ENCODE results near the gene NID1. TPM values are rescaled to one million over a fixed set of nuclear protein-coding genes. Genes with fewer than 3 reads are reported as not detected.

NID1 gene
- total RNA-seq, 2 experiments from 2014 or later = not detected

DNA sequence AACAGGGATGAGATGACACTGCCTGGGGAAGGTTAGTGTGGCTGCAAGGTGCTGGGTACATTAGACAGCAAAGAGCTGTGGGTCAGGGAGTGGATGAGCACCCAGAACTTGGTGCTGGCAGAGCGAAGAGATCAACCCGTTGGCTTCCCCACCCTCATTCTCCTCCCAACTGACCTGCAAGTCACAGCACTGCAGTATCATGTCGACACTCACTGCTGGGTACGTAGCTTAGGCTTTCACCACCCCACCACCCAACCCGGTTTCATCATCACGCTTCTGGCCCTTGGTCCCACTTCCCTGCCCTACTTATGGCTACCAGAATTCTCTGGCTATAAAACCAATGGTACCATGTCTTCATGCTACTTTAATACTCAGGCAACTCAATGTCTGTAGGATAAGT is 124.6 kb downstream of the NID1 start:
- no peaks in the 10 kb centered on the region for H3K36me3 ChIP-seq (ENCODE audit: insufficient read depth, low read length)
- H3K4me2 ChIP-seq (ENCODE audit: low read length) = no peak overlapping the region
- H4K20me1 ChIP-seq (ENCODE audit: insufficient read depth, low read length) = no peaks in the 10 kb centered on the region
- H3K27ac ChIP-seq (ENCODE audit: low read depth, low read length, poor library complexity, severe bottlenecking) = no peak overlapping the region
- no peak for TF ChIP-seq EZH2phosphoT487 (IDR thresholded peaks at IDR 0.05; ENCODE audit: borderline replicate concordance, low read depth, low read length)
- ChIA-PET CTCF (ENCODE audit: unreplicated experiment) (no interaction called here), POLR2A (interaction anchor here (0.5 to 1.5 kb wide), 2 partner anchors 9 to 43 kb away, joined by 4 read pairs; no protein-coding TSS in a partner anchor)
- intact Hi-C loops (cut with micrococcal nuclease; ENCODE audit: unreplicated experiment) = no loop called here
- H3K9me3 ChIP-seq (ENCODE audit: low read length) = no peaks in the 10 kb centered on the region
- no peaks in the 10 kb centered on the region for H3K79me2 ChIP-seq (ENCODE audit: insufficient read depth, low read depth, low read length)
- no peak overlapping the region for H2AFZ ChIP-seq (ENCODE audit: low read length)
- no peak overlapping the region for H3K4me3 ChIP-seq (ENCODE audit: low read depth, low read length, poor library complexity, severe bottlenecking)
- no peaks in the 10 kb centered on the region for H3K9me2 ChIP-seq (ENCODE audit: insufficient read depth, low read length)
- BruUV-seq (replicated peaks) = no TSS peak
- DNase-seq (ENCODE audit: low spot score) = no peak
- peaks cover 15% of the 10 kb centered on the region for H3K4me1 ChIP-seq (ENCODE audit: insufficient read depth, low read length, poor library complexity, severe bottlenecking)

DNA sequence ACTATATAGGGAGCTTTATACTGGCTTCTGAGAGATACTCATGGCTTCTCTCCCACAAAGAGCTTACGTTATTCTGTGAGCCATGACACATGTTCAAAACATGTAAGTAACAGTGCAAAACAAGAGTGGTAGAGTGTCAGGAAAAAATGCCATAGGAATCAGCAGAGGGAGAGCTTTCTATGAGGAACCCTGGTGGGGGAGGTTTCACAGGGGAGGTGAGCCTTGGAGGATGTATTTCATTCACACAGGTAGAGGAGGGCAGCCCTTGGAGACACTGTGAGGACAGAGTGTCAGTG is 125.5 kb downstream of the NID1 start:
- Histone ChIP-seq H3K9me3 (ENCODE audit: low read length) (no peaks in the 10 kb centered on the region), H3K4me3 (ENCODE audit: low read depth, low read length, poor library complexity, severe bottlenecking) (no peak overlapping the region), H3K4me1 (ENCODE audit: insufficient read depth, low read length, poor library complexity, severe bottlenecking) (peaks cover 16% of the 10 kb centered on the region), H3K27ac (ENCODE audit: low read depth, low read length, poor library complexity, severe bottlenecking) (no peak overlapping the region), H4K20me1 (ENCODE audit: insufficient read depth, low read length) (no peaks in the 10 kb centered on the region), H3K4me2 (ENCODE audit: low read length) (no peak overlapping the region), H3K36me3 (ENCODE audit: insufficient read depth, low read length) (no peaks in the 10 kb centered on the region), H3K9me2 (ENCODE audit: insufficient read depth, low read length) (no peaks in the 10 kb centered on the region), H2AFZ (ENCODE audit: low read length) (no peak overlapping the region), H3K79me2 (ENCODE audit: insufficient read depth, low read depth, low read length) (no peaks in the 10 kb centered on the region)
- BruUV-seq (replicated peaks) = no TSS peak
- ChIA-PET CTCF (ENCODE audit: unreplicated experiment) (no interaction called here), POLR2A (interaction anchor here (1.5 kb wide), 1 partner anchor 8 kb away, joined by 4 read pairs; no protein-coding TSS in a partner anchor)
- intact Hi-C loops (cut with micrococcal nuclease; ENCODE audit: unreplicated experiment) = no loop called here
- DNase-seq (ENCODE audit: low spot score) = no peak
- TF ChIP-seq, protein P1, sequence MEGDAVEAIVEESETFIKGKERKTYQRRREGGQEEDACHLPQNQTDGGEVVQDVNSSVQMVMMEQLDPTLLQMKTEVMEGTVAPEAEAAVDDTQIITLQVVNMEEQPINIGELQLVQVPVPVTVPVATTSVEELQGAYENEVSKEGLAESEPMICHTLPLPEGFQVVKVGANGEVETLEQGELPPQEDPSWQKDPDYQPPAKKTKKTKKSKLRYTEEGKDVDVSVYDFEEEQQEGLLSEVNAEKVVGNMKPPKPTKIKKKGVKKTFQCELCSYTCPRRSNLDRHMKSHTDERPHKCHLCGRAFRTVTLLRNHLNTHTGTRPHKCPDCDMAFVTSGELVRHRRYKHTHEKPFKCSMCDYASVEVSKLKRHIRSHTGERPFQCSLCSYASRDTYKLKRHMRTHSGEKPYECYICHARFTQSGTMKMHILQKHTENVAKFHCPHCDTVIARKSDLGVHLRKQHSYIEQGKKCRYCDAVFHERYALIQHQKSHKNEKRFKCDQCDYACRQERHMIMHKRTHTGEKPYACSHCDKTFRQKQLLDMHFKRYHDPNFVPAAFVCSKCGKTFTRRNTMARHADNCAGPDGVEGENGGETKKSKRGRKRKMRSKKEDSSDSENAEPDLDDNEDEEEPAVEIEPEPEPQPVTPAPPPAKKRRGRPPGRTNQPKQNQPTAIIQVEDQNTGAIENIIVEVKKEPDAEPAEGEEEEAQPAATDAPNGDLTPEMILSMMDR (conservative IDR thresholded peaks at IDR 0.05; ENCODE audit: low read length) = no peak
- TF ChIP-seq EZH2phosphoT487 (IDR thresholded peaks at IDR 0.05; ENCODE audit: borderline replicate concordance, low read depth, low read length) = no peak

DNA sequence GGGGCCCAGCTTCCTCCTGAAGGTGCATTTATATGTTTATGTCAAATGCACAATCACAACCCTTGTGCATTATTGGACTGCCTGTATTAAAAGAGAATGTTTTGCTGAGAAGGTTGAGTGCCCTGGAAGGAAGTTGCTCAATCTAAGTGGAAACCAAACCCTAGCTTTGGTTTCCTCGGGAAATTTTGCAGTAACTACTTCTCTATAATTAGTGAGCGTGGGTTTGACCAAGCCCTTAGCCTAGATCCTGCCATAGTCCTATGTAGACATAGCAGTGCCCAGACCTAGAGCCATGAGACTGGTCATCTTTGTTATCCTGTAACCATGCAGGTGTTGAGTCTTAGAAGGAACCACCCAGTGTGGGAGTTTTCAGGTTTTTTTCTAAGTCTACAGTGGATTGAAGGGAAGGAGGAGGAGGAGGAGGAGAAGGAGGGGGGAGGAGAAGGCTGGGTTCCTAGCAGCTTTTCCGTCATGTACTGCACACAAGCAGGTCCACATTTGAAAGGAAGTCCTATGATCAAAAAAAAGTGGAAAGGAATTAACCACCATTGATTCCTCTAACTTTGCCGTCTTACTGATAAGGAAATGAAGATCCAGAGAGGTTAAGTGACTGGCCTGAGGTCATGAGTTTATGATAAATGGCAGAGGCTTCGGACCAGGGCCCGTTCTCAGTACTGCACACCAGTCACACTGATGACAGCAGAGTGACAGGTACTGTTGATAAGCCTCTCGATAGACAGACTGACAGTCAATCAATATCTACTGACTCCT is 126.0 kb downstream of the NID1 start:
- no peak for DNase-seq (ENCODE audit: low spot score)

More for the DNA sequence above, 126.0 kb downstream of the NID1 start:
- no peak overlapping the region for H3K4me2 ChIP-seq (ENCODE audit: low read length)
- ChIA-PET POLR2A (interaction anchor here (0.8 kb wide), 1 partner anchor 62 kb away, joined by 3 read pairs; no protein-coding TSS in a partner anchor), CTCF (ENCODE audit: unreplicated experiment) (no interaction called here)
- no peaks in the 10 kb centered on the region for H4K20me1 ChIP-seq (ENCODE audit: insufficient read depth, low read length)
- H3K36me3 ChIP-seq (ENCODE audit: insufficient read depth, low read length) = no peaks in the 10 kb centered on the region
- H3K4me1 ChIP-seq (ENCODE audit: insufficient read depth, low read length, poor library complexity, severe bottlenecking) = peaks cover 19% of the 10 kb centered on the region
- no peaks in the 10 kb centered on the region for H3K79me2 ChIP-seq (ENCODE audit: insufficient read depth, low read depth, low read length)
- intact Hi-C loops (cut with micrococcal nuclease; ENCODE audit: unreplicated experiment) = no loop called here
- no peak for TF ChIP-seq EZH2phosphoT487 (IDR thresholded peaks at IDR 0.05; ENCODE audit: borderline replicate concordance, low read depth, low read length)
- TF ChIP-seq, protein P1 (conservative IDR thresholded peaks at IDR 0.05; ENCODE audit: low read length) = no peak
- H2AFZ ChIP-seq (ENCODE audit: low read length) = no peak overlapping the region
- no peaks in the 10 kb centered on the region for H3K9me2 ChIP-seq (ENCODE audit: insufficient read depth, low read length)
- H3K9me3 ChIP-seq (ENCODE audit: low read length) = no peaks in the 10 kb centered on the region
- no peak overlapping the region for H3K4me3 ChIP-seq (ENCODE audit: low read depth, low read length, poor library complexity, severe bottlenecking)
- no TSS peak for BruUV-seq (replicated peaks)
- no peak overlapping the region for H3K27ac ChIP-seq (ENCODE audit: low read depth, low read length, poor library complexity, severe bottlenecking)

All from OCI-LY7 (cell line).